GM13976 (cell line): ENCODE results near the gene SHB.

Experiments used
- DNase-seq: peaks from one replicate; pipeline ENCODE4 v3.0.0; 2012; ENCODE audit warnings: low spot score
- CTCF ChIP-seq: IDR thresholded peaks from 2 replicates; pipeline ENCODE4 v1.5.1; 2012; ENCODE audit warnings: borderline replicate concordance, mild to moderate bottlenecking; ENCODE audit not compliant: insufficient read depth; ENCODE audit errors: extremely low read depth, missing control alignments, control extremely low read depth
- in situ Hi-C: fragments of 300-500 bp; cut with MboI; formaldehyde crosslinking; loops from one replicate; pipeline ENCODE4 v1.12.0; 2022; ENCODE audit warnings: low sequenced_read_pairs, mixed read lengths, inconsistent platforms; ENCODE audit not compliant: unreplicated experiment

SHB gene

GRCh38 chr9:38016375-38017135 is 52.5 kb downstream of the SHB start:
- TF ChIP-seq CTCF, result no peak
- DNase-seq, result no peak
- in situ Hi-C loops, result no loop called here

GRCh38 chr9:38015906-38016305 is 53.1 kb downstream of the SHB start:
- DNase-seq, result no peak
- TF ChIP-seq CTCF, result no peak
- in situ Hi-C loops, result no loop called here

GRCh38 chr9:38015266-38015665 is 53.8 kb downstream of the SHB start:
- no peak for DNase-seq
- no peak for TF ChIP-seq CTCF
- in situ Hi-C loops, result no loop called here

- no peak for TF ChIP-seq CTCF
- in situ Hi-C loops, result no loop called here
- DNase-seq, result no peak
Observed at GRCh38 chr9:38012767-38013450, 56.1 kb downstream of the SHB start.

GRCh38 chr9:38011991-38012390 is 57.0 kb downstream of the SHB start:
- DNase-seq, result no peak
- in situ Hi-C loops, result no loop called here
- no peak for TF ChIP-seq CTCF

GRCh38 chr9:38010918-38011704 is 57.9 kb downstream of the SHB start:
- DNase-seq, result no peak
- in situ Hi-C loops, result no loop called here
- TF ChIP-seq CTCF, result no peak
